ENCODE measurements around the gene CCAR1. TPM values are rescaled to one million over a fixed set of nuclear protein-coding genes. Genes with fewer than 3 reads are reported as not detected.

The CCAR1 gene
- total and polyA plus RNA-seq, 2 of the 4 experiments (the other 2 are of a cell fraction), result 35.1 to 60.8 TPM

DNA sequence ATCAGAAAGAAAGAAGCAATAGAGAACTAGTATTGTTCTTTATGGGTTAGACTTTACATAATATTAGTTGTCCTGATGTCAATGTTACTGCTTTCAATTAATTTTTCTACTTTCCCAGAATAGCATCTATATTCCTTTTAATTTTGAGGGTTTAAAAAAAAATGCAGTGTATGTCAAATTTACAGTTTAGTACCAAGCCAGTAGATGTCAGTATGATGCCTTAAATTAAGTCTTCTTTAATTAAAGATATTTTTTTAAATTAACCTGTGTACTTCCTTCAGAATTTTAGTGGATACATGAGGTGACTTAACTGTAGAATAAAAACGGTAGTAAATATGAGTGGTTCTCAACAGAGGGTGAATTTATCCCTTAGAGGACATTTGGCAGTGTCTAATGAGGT is 71.1 kb downstream of the CCAR1 start:
- no peak overlapping the region for H2AK5ac ChIP-seq (ENCODE audit: low read depth, low read length)
- no peak overlapping the region for H4K5ac ChIP-seq (ENCODE audit: low read depth, low read length)
- no peak overlapping the region for H3K14ac ChIP-seq (replicated peaks; ENCODE audit: low read depth, low read length)
- no peaks in the 10 kb centered on the region for H3K9me3 ChIP-seq (ENCODE audit: control insufficient read depth, insufficient read depth, low read length)
- H3K79me1 ChIP-seq (ENCODE audit: low read depth in 1 of 2, low read length in 2 of 2), result 0 out of 4 replicates have a peak, but pooled peaks cover 0 to 3% of the 10 kb centered on the region in 2 experiments
- H3K23ac ChIP-seq (ENCODE audit: low read depth, low read length), result no peak overlapping the region
- intact Hi-C loops (cut with micrococcal nuclease), result loop anchor here (1.0 to 5.0 kb wide), 2 partner anchors 50 to 105 kb away; no protein-coding TSS in a partner anchor
- ChIA-PET POLR2A (ENCODE audit: unreplicated experiment) (no interaction called here), CTCF (no interaction called here)
- no peak overlapping the region for H2BK5ac ChIP-seq (ENCODE audit: low read depth, low read length, poor library complexity, severe bottlenecking)
- in situ Hi-C loops (cut with MboI; ENCODE audit: low sequenced_read_pairs), result no loop called here
- H2BK120ac ChIP-seq (ENCODE audit: low read depth, low read length), result no peak overlapping the region
- H4K91ac ChIP-seq (ENCODE audit: insufficient read depth, low read depth, low read length), result no peak overlapping the region
- H3K4ac ChIP-seq (ENCODE audit: low read depth, low read length), result no peak overlapping the region
- no peak overlapping the region for H2AFZ ChIP-seq (replicated peaks; ENCODE audit: low read length, poor library complexity)
- no peak overlapping the region for H3K4me3 ChIP-seq (ENCODE audit: insufficient read depth, low read depth, low read length)
- H3K18ac ChIP-seq (ENCODE audit: low read depth, low read length), result no peak overlapping the region
- H3K27ac ChIP-seq (ENCODE audit: insufficient read depth, low read length), result no peak overlapping the region
- no peaks in the 10 kb centered on the region for H3K4me1 ChIP-seq (ENCODE audit: control insufficient read depth, insufficient read depth, low read length)
- no TSS peak for BruUV-seq (replicated peaks)
- H3K9ac ChIP-seq (ENCODE audit: low read depth, low read length), result no peak overlapping the region
- WGBS, 2 experiments (ENCODE audit: extremely low coverage in 2 of 2, insufficient read length in 1 of 2), result no CpG with 5 or more reads among the region's 1 CpG
- H3K56ac ChIP-seq (ENCODE audit: extremely low read depth, insufficient read depth, low read length), result no peak overlapping the region
- no peaks in the 10 kb centered on the region; the same call in 1 of the 2 replicates for H4K20me1 ChIP-seq (ENCODE audit: insufficient read depth, low read length)
- H3K36me3 ChIP-seq (ENCODE audit: control insufficient read depth, insufficient read depth, low read length), result peaks cover 52% of the 10 kb centered on the region
- DNase-seq (peak; percentile 30), ATAC-seq (ENCODE audit: low read depth) (no peak)
- H3K27me3 ChIP-seq (ENCODE audit: control insufficient read depth, insufficient read depth, low read length), result no peaks in the 10 kb centered on the region
- TF ChIP-seq RAD21 (IDR thresholded peaks at IDR 0.05; ENCODE audit: low read length) (peak; percentile 41), RCOR1 (IDR thresholded peaks at IDR 0.05; ENCODE audit: insufficient replicate concordance, low read length) (no peak), MAZ (IDR thresholded peaks at IDR 0.05; ENCODE audit: borderline replicate concordance, low read depth, low read length) (no peak), POLR2A (IDR thresholded peaks at IDR 0.05; ENCODE audit: low read depth, low read length) (no peak), SMC3 (IDR thresholded peaks at IDR 0.05; ENCODE audit: low read depth, low read length) (peak; percentile 46; the same call in 1 of the 2 replicates), MAFK (IDR thresholded peaks at IDR 0.05; ENCODE audit: low read depth, low read length) (no peak), FOS (IDR thresholded peaks at IDR 0.05; ENCODE audit: low read depth, low read length) (no peak), CHD1 (IDR thresholded peaks at IDR 0.05; ENCODE audit: low read depth, low read length) (no peak)
- TF ChIP-seq, protein P1, sequence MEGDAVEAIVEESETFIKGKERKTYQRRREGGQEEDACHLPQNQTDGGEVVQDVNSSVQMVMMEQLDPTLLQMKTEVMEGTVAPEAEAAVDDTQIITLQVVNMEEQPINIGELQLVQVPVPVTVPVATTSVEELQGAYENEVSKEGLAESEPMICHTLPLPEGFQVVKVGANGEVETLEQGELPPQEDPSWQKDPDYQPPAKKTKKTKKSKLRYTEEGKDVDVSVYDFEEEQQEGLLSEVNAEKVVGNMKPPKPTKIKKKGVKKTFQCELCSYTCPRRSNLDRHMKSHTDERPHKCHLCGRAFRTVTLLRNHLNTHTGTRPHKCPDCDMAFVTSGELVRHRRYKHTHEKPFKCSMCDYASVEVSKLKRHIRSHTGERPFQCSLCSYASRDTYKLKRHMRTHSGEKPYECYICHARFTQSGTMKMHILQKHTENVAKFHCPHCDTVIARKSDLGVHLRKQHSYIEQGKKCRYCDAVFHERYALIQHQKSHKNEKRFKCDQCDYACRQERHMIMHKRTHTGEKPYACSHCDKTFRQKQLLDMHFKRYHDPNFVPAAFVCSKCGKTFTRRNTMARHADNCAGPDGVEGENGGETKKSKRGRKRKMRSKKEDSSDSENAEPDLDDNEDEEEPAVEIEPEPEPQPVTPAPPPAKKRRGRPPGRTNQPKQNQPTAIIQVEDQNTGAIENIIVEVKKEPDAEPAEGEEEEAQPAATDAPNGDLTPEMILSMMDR (conservative IDR thresholded peaks at IDR 0.05; ENCODE audit: low read depth, low read length), result peak; percentile 39
- H3K4me2 ChIP-seq (ENCODE audit: low read depth, low read length), result no peak overlapping the region
- H3K9me1 ChIP-seq (ENCODE audit: insufficient read depth, low read length), result no peaks in the 10 kb centered on the region; the same call in 1 of the 2 replicates
- no peak overlapping the region for H4K8ac ChIP-seq (ENCODE audit: low read depth in 2 of 2, low read length in 2 of 2)
- no peak overlapping the region for H2AK9ac ChIP-seq (replicated peaks; ENCODE audit: low read depth, low read length, poor library complexity)
- H2BK20ac ChIP-seq (ENCODE audit: low read depth, low read length), result no peak overlapping the region
- dilution Hi-C loops (cut with HindIII; ENCODE audit: low sequenced_read_pairs, unreplicated experiment), result no loop called here
- no peak overlapping the region for H2BK15ac ChIP-seq (ENCODE audit: low read depth, low read length)

All from IMR-90 (cell line).